VCaP (cell line): ENCODE data around the gene CNOT4.

ENCODE experiments used
- H3K27ac ChIP-seq: fragments of 450-650 bp; 2 replicates; pipeline ENCODE4 v1.5.1; 2017
- TF ChIP-seq, protein P1 (sequence below): fragments of 450-650 bp; conservative IDR thresholded peaks from 2 replicates; pipeline ENCODE4 v1.5.1; 2017; ENCODE audit warnings: mild to moderate bottlenecking, moderate library complexity

Gene CNOT4

DNA sequence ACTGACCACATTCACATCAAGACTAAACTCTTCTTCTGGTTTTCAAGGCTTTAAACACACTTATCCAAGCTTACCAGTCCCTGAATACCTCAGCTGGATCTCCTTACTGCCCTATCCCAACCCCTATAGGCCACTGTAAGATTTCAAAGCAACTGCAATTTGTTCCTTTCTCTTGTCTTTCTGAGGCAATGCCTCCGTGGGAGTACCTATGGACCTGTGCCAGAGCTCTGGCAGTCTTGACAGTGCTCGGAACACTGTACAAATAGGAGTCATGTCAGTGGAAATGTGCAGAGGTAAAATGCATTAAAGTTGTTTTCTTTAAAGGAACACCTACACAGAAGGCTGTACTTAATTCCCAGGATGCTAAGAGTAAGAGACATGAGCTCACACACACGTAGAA is 124.7 kb downstream of the CNOT4 start:
- H3K27ac ChIP-seq: peak overlapping the region; percentile 37
- TF ChIP-seq, protein P1, sequence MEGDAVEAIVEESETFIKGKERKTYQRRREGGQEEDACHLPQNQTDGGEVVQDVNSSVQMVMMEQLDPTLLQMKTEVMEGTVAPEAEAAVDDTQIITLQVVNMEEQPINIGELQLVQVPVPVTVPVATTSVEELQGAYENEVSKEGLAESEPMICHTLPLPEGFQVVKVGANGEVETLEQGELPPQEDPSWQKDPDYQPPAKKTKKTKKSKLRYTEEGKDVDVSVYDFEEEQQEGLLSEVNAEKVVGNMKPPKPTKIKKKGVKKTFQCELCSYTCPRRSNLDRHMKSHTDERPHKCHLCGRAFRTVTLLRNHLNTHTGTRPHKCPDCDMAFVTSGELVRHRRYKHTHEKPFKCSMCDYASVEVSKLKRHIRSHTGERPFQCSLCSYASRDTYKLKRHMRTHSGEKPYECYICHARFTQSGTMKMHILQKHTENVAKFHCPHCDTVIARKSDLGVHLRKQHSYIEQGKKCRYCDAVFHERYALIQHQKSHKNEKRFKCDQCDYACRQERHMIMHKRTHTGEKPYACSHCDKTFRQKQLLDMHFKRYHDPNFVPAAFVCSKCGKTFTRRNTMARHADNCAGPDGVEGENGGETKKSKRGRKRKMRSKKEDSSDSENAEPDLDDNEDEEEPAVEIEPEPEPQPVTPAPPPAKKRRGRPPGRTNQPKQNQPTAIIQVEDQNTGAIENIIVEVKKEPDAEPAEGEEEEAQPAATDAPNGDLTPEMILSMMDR: no peak

DNA sequence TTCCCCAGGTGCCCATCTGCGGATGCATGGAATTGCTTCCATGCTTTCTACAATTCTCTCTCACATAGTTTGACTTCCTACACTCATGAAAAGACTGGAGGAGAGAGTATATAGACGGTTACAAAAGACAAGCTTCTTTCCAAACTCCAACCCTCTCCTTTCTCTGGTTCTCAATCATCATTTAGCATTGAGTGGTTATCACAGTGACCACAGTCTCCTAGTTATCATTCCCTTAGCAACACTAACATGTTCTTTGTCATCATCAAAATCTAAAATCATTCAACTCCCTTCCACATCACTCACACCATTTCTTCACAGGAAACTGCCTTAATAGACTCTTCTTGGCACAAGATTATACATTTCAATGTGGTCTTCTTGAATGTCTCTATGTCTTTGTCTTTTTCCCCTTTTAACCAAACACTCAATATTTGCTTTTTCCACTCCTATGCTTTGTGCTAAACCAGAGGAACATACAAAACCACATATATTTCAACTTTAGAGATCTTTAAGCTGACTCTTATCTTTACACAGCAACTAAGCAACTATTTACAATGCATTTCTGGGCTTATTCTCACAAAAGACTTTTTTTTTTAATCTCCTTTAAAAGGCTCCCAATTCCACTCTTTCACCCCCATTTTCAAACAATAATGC is 126.3 kb downstream of the CNOT4 start:
- H3K27ac ChIP-seq: no peak overlapping the region
- TF ChIP-seq, protein P1: no peak

DNA sequence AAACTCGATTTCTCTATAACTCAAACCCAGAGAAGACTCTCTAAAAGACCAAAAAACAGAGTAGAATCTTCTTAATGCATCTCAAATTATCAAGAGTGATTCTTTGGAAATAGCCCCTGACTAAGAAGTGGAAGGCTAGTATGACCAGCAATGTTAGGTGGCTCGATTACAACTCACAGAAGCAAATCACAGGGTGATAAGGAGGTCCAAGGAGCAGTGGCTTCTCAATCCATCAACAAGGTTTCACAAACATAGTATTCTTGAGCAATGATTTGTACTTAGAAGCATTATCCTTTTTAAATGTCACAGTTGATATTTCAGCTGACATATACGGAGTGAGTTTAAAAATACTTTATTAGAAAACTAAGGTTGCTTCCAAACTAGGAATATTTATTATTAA is 127.7 kb downstream of the CNOT4 start:
- TF ChIP-seq, protein P1: no peak
- no peak overlapping the region for H3K27ac ChIP-seq

DNA sequence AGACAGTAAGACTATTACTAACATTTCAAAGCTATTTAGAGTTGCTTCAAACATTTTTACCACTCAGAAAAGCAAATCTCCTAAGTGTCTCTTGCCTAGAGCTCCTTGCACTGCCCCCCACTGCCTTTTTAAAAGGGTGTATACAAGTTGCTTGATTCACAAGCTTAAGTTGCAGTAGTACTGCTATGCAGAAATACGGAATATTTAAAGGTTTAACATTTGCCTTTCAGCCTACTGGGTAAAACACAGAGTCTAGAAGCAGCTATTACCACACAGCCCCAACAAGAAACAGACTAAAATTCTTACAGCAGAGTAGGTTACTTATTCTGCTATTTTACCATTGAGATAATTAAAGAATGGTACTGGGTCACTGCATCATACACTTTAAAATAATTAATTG is 128.5 kb downstream of the CNOT4 start:
- TF ChIP-seq, protein P1: no peak
- H3K27ac ChIP-seq: no peak overlapping the region

DNA sequence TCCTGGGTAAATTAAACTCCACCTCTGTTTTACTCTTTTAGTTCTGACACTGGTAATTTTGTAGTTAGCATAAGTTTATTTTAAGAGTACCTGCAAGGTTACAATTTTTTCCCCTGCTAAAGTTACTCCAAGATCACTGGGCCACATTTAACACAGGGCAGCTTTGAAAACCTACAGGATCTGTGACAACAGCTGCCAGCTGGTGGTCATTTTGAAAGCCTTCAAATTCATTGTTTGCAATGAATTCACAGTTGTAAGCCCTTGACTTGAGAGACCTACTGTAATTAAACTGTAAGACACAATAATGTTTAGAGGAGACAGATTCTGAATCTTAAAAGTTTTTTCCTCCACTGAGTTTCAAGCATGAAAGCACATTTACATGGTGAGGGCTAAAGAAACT is 129.6 kb downstream of the CNOT4 start:
- TF ChIP-seq, protein P1: no peak
- H3K27ac ChIP-seq: no peak overlapping the region

DNA sequence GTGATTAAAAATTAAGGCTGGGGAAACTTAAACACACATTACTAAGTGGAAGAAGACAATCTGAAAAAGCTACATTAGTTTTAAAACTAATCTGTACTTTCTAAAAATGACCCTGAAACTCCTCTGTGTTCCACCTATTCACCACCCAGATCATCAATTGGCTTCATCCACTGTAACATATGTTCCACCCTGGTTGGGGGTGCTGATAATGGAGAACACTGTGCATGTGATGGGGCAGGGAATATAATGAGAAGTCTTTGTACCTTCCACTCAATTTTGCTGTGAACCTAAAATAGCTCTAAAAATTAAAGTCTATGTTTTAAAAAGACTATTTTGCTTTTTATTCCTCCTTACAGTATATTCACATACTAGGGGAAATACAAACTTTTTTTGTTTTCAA is 132.7 kb downstream of the CNOT4 start:
- TF ChIP-seq, protein P1: no peak
- peak overlapping the region; percentile 48 for H3K27ac ChIP-seq

DNA sequence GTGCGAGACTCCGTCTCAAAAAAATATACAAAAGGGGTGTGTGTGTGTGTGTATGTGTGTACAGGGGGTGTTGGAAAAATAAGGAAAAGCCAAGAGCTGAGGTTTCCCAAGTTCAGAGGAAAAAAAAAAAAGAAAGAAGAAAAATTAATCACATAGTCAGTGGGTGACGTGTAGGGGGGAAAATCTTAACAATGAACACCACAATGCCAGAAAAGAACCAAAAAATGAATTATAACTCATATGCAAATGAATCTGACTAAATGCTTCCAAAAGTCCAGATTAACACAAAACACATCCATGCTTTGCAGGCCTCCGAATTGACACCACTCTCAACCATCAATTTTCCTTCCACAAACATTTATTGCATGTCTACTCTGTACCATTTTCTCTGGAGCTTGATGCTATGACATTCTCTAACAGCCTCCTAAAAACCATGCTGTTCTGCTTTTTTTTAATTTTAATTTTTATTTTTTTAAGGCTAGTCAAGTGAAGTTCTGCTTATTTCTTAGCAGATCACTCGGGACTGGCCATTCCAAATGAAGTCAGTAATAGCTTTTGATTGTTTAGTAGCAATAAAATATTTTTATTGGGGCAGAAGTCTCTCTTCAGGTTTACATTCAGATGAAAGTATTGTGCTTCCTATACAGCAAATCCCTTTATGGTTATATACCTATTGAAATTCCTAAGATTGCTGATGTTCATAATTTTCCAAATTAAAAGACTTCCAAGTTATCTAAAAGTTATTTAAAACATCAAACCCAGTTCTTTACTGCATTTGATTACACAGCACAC is 133.8 kb downstream of the CNOT4 start:
- TF ChIP-seq, protein P1: no peak
- peak overlapping the region; percentile 48 for H3K27ac ChIP-seq
